Activated CD4-positive, alpha-beta T cell treated with anti-CD3 and anti-CD28 coated beads for 36 hours (primary cell): ENCODE data around the gene LRFN4. TPM values are rescaled to one million over a fixed set of nuclear protein-coding genes. Genes with fewer than 3 reads are reported as not detected.

Experiments used
- ATAC-seq: fragments of 200-7000 bp; cut with Tn5 transposase; one replicate; pipeline ENCODE4 v1.10.0; 2021; ENCODE audit warnings: mild to moderate bottlenecking, moderate library complexity
- CTCF ChIA-PET: fragments of 350-600 bp; sonication (Branson Sonifier 250); formaldehyde crosslinking; loops from one replicate; lab custom pipeline; 2021; ENCODE audit warnings: antibody characterized with exemption; lab: Charles Lee
- POLR2A ChIA-PET: fragments of 350-600 bp; sonication (Branson Sonifier 250); formaldehyde crosslinking; loops from one replicate; lab custom pipeline; 2021; ENCODE audit warnings: antibody characterized with exemption, inconsistent platforms; lab: Charles Lee
- DNase-seq: peaks from one replicate; pipeline ENCODE4 v3.0.0-alpha.2; 2020
- H3K27ac Mint-ChIP-seq: one replicate; pipeline ENCODE4 v1.8.0; 2021; ENCODE audit warnings: mixed read lengths
- H3K27me3 Mint-ChIP-seq: one replicate; pipeline ENCODE4 v1.8.0; 2021; ENCODE audit warnings: mixed read lengths
- H3K36me3 Mint-ChIP-seq: one replicate; pipeline ENCODE4 v1.8.0; 2021; ENCODE audit warnings: low read depth, mixed read lengths
- H3K4me1 Mint-ChIP-seq: one replicate; pipeline ENCODE4 v1.8.0; 2021; ENCODE audit warnings: mixed read lengths
- H3K4me3 Mint-ChIP-seq: one replicate; pipeline ENCODE4 v1.8.0; 2021; ENCODE audit warnings: mild to moderate bottlenecking, moderate library complexity, mixed read lengths
- H3K9me3 Mint-ChIP-seq: one replicate; pipeline ENCODE4 v1.8.0; 2021; ENCODE audit warnings: low read depth, mixed read lengths
- intact Hi-C, 2 experiments: fragments of 100-400 bp; cut with DNase I in 1 of 2; cut with micrococcal nuclease in 1 of 2; formaldehyde crosslinking; loops; one replicate each; pipeline versions ENCODE4 v1.14.2 to v1.15.1; 2022 to 2024; cut with DNase I, micrococcal nuclease
- total RNA-seq, 2 experiments: library from RNA; stranded (reverse); gene quantifications; one replicate each; pipeline ENCODE4 v1.2.3, GENCODE V29; 2021

LRFN4 gene
- total RNA-seq, 2 experiments from 2014 or later, result 19.2 to 22.7 TPM

DNA sequence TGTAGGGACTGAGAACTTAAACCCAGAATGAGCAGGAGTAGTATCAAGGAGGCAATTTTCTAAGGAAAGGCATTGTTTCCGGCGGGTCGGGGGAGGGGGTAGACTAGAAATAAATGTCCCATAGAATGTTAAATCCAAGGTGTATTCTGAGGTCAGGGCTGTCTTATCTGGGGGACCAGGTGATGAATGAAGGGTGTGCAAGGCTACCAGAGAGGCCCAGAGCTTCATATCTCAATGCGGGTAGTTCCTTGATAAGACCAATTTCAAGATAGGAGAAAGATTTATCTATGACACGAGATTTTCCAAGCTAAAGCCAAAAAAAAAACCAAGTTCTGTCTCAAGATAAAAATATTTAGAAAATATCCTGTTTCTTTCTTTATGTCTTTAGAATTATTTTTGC is 21.9 kb upstream of the LRFN4 start:
- H3K27ac Mint-ChIP-seq, result no peak overlapping the region

DNA sequence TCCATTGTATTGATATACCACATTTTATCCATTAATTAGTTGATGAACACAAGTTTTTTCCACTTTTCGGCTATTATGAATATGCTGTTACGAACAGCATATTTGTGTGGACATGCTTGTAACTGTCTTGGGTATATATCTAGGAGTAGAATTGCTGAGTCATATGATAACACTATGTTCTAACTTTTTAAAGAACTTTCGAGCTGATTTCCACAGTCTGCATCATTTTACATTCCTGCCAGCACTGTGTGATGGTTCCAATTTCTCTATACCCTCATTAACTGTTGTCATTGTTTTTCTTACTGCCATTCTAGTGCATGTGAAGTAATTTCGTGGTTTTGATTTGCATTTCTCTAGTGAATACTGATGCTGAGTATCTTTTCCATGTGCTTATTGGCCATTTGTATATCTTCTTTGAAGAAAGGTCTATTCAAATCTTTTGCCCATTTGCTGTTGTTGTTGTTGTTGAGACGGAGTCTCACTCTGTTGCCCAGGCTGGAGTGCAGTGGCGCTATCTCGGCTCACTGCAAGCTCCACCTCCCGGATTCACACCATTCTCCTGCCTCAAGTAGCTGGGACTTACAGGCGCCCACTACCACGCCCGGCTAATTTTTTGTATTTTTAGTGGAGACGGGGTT is 21.0 kb upstream of the LRFN4 start:
- POLR2A ChIA-PET, result no interaction called here
- Mint-ChIP-seq H3K27me3 (no peaks in the 10 kb centered on the region), H3K4me3 (no peak overlapping the region), H3K36me3 (peaks cover 14% of the 10 kb centered on the region), H3K9me3 (no peaks in the 10 kb centered on the region), H3K27ac (peak overlapping the region; percentile 6), H3K4me1 (peaks cover 20% of the 10 kb centered on the region)
- intact Hi-C loops, result loop anchor here (2.0 to 10.0 kb wide), 2 partner anchors 257 to 261 kb away; no protein-coding TSS in a partner anchor
- ATAC-seq (no peak), DNase-seq (no peak)
- CTCF ChIA-PET, result interaction anchor here (0.5 kb wide), 1 partner anchor 23 kb away, joined by 4 read pairs; no protein-coding TSS in a partner anchor

More for the DNA sequence above, 21.9 kb upstream of the LRFN4 start:
- ATAC-seq (no peak), DNase-seq (no peak)
- H3K4me1 Mint-ChIP-seq, result peaks cover 11% of the 10 kb centered on the region
- intact Hi-C loops, result loop anchor here (1.0 to 10.0 kb wide), 4 partner anchors 141 to 427 kb away; no protein-coding TSS in a partner anchor
- no peak overlapping the region for H3K4me3 Mint-ChIP-seq
- no peaks in the 10 kb centered on the region for H3K9me3 Mint-ChIP-seq
- no peaks in the 10 kb centered on the region for H3K27me3 Mint-ChIP-seq
- CTCF ChIA-PET, result interaction anchor here (0.6 to 3.9 kb wide), 12 partner anchors 14 to 243 kb away, joined by 3 to 32 read pairs (median 4); no protein-coding TSS in a partner anchor
- peaks cover 6% of the 10 kb centered on the region for H3K36me3 Mint-ChIP-seq
- POLR2A ChIA-PET, result no interaction called here

GRCh38 chr11:66840317-66841091 is 16.4 kb upstream of the LRFN4 start:
- intact Hi-C loops, result loop anchor here (5.0 kb wide), 3 partner anchors 93 to 767 kb away; partner anchors contain the start of genes NDUFV1 (in 1 of the 2) and NPAS4 (in 1 of the 2)
- no peak for DNase-seq
- ChIA-PET CTCF (interaction anchor here (0.8 to 1.8 kb wide), 3 partner anchors 11 to 272 kb away, joined by 3 to 9 read pairs (median 4); partner anchors contain the start of genes CTSF and RBM4B), POLR2A (interaction anchor here (0.6 kb wide), 2 partner anchors 18 to 224 kb away, joined by 3 read pairs; no protein-coding TSS in a partner anchor)
- peaks cover 32% of the 10 kb centered on the region for H3K36me3 Mint-ChIP-seq
- H3K27ac Mint-ChIP-seq, result peak overlapping the region; percentile 73
- H3K9me3 Mint-ChIP-seq, result no peaks in the 10 kb centered on the region
- no peak for ATAC-seq
- peaks cover 51% of the 10 kb centered on the region for H3K4me1 Mint-ChIP-seq
- H3K4me3 Mint-ChIP-seq, result peak overlapping the region; percentile 6
- H3K27me3 Mint-ChIP-seq, result no peaks in the 10 kb centered on the region

DNA sequence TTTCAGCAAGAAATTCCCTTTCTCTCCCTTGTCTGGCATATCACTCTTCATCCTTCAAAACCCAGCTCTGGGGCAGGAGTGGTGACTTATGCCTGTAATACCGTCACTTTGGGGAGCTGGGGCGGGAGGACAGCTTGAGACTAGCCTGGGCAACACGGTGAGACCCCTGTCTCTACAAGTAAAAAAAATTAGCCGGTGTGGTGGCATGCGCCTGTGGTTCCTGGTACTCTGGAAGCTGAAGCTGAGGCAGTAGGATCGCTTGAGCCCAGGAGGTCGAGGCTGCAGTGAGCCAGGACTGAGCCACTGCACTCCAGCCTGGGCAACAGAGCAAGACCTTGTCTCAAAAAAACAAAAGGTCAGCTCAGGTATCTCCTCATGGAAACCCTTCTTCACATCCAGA is 15.0 kb upstream of the LRFN4 start:
- DNase-seq (no peak), ATAC-seq (no peak)
- peak overlapping the region; percentile 90 for H3K27ac Mint-ChIP-seq
- CTCF ChIA-PET, result interaction anchor here (0.6 to 3.3 kb wide), 10 partner anchors 9 to 478 kb away, joined by 3 to 11 read pairs (median 3); partner anchors contain the start of gene RBM4B
- POLR2A ChIA-PET, result no interaction called here
- H3K36me3 Mint-ChIP-seq, result peaks cover 32% of the 10 kb centered on the region
- H3K4me3 Mint-ChIP-seq, result peak overlapping the region; percentile 92
- no peaks in the 10 kb centered on the region for H3K9me3 Mint-ChIP-seq
- no peaks in the 10 kb centered on the region for H3K27me3 Mint-ChIP-seq
- peaks cover 51% of the 10 kb centered on the region for H3K4me1 Mint-ChIP-seq
- intact Hi-C loops, result loop anchor here (2.0 to 5.0 kb wide), 5 partner anchors 95 to 1619 kb away; partner anchors contain the start of genes CCDC87 (in 1 of the 2), CCS (in 1 of the 2), NDUFV1 (in 1 of the 2) and NPAS4 (in 1 of the 2)

- ChIA-PET CTCF (interaction anchor here (0.6 to 3.3 kb wide), 8 partner anchors 9 to 479 kb away, joined by 3 to 11 read pairs (median 3); no protein-coding TSS in a partner anchor), POLR2A (interaction anchor here (0.6 to 2.0 kb wide), 5 partner anchors 10 to 556 kb away, joined by 3 to 10 read pairs (median 3); partner anchors contain the start of gene DPP3)
- peaks cover 32% of the 10 kb centered on the region for H3K36me3 Mint-ChIP-seq
- H3K27me3 Mint-ChIP-seq, result no peaks in the 10 kb centered on the region
- ATAC-seq (no peak), DNase-seq (no peak)
- peak overlapping the region; percentile 92 for H3K4me3 Mint-ChIP-seq
- H3K4me1 Mint-ChIP-seq, result peaks cover 51% of the 10 kb centered on the region
- peak overlapping the region; percentile 90 for H3K27ac Mint-ChIP-seq
- intact Hi-C loops, result loop anchor here (2.0 to 5.0 kb wide), 5 partner anchors 95 to 1618 kb away; partner anchors contain the start of genes CCDC87 (in 1 of the 2), CCS (in 1 of the 2), NDUFV1 (in 1 of the 2) and NPAS4 (in 1 of the 2)
- no peaks in the 10 kb centered on the region for H3K9me3 Mint-ChIP-seq
Measured at GRCh38 chr11:66842501-66842895, 14.4 kb upstream of the LRFN4 start.

DNA sequence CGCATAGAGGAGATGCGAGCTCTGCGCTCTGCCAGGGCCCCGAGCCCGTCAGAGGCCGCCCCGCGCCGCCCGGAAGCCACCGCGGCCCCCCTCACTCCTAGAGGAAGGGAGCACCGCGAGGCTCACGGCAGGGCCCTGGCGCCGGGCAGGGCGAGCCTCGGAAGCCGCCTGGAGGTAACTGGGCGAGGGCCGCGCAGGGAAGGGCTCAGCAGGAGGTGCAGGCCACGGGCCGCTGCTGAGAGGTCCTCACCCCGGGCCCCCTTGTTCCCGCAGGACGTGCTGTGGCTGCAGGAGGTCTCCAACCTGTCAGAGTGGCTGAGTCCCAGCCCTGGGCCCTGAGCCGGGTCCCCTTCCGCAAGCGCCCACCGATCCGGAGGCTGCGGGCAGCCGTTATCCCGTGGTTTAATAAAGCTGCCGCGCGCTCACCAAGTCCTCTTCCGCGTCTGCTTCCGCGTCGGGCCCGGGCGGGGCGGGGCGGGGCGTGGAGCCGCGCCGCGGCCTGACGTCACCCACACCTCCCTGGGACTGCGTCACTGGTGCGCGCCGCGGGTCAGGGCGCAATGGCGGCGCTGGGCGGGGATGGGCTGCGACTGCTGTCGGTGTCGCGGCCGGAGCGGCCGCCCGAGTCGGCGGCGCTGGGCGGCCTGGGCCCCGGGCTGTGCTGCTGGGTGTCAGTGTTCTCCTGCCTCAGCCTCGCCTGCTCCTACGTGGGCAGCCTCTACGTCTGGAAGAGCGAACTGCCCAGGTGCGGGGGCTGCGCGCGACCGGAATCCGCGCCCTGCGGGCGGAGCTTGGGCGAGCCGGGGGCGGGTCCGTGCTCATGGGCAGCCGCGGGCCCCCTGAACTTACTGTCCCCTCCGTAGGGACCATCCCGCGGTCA is 13.7 kb upstream of the LRFN4 start, which contains the start of gene RCE1:
Gene RCE1, plus strand, starts transcription at position 546 of the 880 bp plus-strand sequence. Its CDS starts 15 bp downstream, at position 561.
- intact Hi-C loops, result loop anchor here (1.0 to 5.0 kb wide), 19 partner anchors 13 to 1618 kb away; partner anchors contain the start of genes CCDC87 (in 2 of the 2), CCS (in 2 of the 2), ACTN3 (in 1 of the 2) and DPP3 (in 1 of the 2)
- Mint-ChIP-seq H3K9me3 (no peaks in the 10 kb centered on the region), H3K27me3 (no peaks in the 10 kb centered on the region), H3K36me3 (peaks cover 30% of the 10 kb centered on the region), H3K27ac (peak within 1 kb of the TSS; percentile 92), H3K4me1 (peaks cover 51% of the 10 kb centered on the region), H3K4me3 (peak within 1 kb of the TSS; percentile 92)
- ATAC-seq (peak; percentile 85), DNase-seq (peak; percentile 95)
- CTCF ChIA-PET, result interaction anchor here (0.6 to 3.3 kb wide), 8 partner anchors 9 to 362 kb away, joined by 3 to 11 read pairs (median 4); no protein-coding TSS in a partner anchor
- POLR2A ChIA-PET, result interaction anchor here (0.6 to 2.0 kb wide), 6 partner anchors 9 to 557 kb away, joined by 3 to 10 read pairs (median 6); partner anchors contain the start of gene DPP3

DNA sequence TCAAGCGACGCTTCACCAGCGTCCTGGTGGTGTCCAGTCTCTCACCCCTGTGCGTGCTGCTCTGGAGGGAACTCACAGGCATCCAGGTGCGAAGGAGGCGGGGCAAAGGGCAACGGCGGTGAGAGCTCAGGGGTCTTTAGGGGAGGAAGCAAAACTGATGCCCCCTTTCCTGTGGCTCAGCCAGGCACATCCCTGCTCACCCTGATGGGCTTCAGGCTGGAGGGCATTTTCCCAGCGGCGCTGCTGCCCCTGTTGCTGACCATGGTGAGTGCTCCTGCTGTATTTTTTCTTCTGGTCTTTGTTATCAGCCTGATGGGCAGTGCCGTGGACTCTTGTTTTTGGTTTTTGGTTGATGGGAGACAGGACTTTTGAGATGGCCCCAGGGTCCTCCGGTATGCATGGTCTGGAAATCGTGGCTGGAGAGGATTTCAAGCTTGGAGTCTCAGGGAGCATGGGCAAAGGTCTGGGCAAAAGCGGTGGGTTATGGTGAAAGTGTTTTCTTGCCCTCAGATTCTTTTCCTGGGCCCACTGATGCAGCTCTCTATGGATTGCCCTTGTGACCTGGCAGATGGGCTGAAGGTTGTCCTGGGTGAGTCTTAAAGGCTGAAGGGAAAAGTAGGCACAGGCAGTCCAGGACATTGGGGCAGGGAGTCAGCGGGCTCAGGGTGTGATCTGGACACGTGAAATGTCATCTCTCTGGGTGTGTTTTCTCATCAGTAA is 12.9 kb upstream of the LRFN4 start:
- intact Hi-C loops, result loop anchor here (1.0 to 5.0 kb wide), 19 partner anchors 12 to 1617 kb away; partner anchors contain the start of genes CCDC87 (in 2 of the 2), CCS (in 2 of the 2), ACTN3 (in 1 of the 2) and DPP3 (in 1 of the 2)
- no peak for DNase-seq
- Mint-ChIP-seq H3K27ac (peak overlapping the region; percentile 92), H3K4me1 (peaks cover 49% of the 10 kb centered on the region), H3K27me3 (no peaks in the 10 kb centered on the region), H3K9me3 (no peaks in the 10 kb centered on the region), H3K36me3 (peaks cover 29% of the 10 kb centered on the region), H3K4me3 (peak overlapping the region; percentile 92)
- ChIA-PET CTCF (interaction anchor here (0.6 to 3.3 kb wide), 5 partner anchors 8 to 361 kb away, joined by 3 to 11 read pairs (median 4); no protein-coding TSS in a partner anchor), POLR2A (interaction anchor here (1.1 to 2.0 kb wide), 3 partner anchors 8 to 12 kb away, joined by 3 to 9 read pairs (median 8); no protein-coding TSS in a partner anchor)
- no peak for ATAC-seq

DNA sequence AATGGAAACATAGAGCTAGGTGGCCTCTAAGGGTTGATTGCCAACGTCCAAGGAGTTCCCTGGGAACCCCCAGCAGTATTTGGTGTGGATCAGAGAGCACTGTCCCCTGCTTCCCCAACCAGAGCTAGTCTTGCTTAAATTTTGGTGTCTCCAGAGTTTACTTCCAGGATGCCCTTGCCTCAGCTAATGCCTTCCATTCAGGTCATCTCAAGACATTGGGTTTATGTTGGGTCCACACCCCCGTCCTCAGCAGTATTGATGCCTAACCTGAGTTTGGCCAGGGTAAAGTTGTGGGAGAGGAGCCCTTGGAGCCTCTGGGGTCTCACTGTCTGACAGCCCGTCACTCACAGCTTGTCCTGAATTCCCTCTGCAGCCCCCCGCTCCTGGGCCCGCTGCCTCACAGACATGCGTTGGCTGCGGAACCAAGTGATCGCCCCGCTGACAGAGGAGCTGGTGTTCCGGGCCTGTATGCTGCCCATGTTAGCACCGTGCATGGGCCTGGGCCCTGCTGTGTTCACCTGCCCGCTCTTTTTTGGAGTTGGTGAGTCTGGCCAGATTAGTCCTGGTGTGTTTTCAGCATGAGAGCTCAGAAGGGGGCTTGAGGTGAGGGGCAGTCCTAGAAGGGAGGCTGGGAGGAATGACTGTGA is 12.2 kb upstream of the LRFN4 start:
- Mint-ChIP-seq H3K9me3 (no peaks in the 10 kb centered on the region), H3K27ac (peak overlapping the region; percentile 92), H3K4me1 (peaks cover 43% of the 10 kb centered on the region), H3K4me3 (peak overlapping the region; percentile 92), H3K36me3 (peaks cover 27% of the 10 kb centered on the region), H3K27me3 (no peaks in the 10 kb centered on the region)
- ChIA-PET POLR2A (interaction anchor here (1.1 to 2.0 kb wide), 3 partner anchors 8 to 11 kb away, joined by 3 to 9 read pairs (median 3); no protein-coding TSS in a partner anchor), CTCF (interaction anchor here (0.6 to 3.3 kb wide), 4 partner anchors 11 to 36 kb away, joined by 3 to 11 read pairs (median 4); no protein-coding TSS in a partner anchor)
- no peak for ATAC-seq
- intact Hi-C loops, result loop anchor here (5.0 kb wide), 3 partner anchors 97 to 763 kb away; partner anchors contain the start of genes NDUFV1 (in 1 of the 2) and NPAS4 (in 1 of the 2)
- DNase-seq, result no peak
